ENCODE data around the gene RHCE. TPM values are rescaled to one million over a fixed set of nuclear protein-coding genes. Genes with fewer than 3 reads are reported as not detected.

The RHCE gene
- total and polyA plus RNA-seq, 2 of the 8 experiments (the other 6 are each of a cell fraction or from before 2014, with no cell fraction given): 0.23 to 0.50 TPM

- TF ChIP-seq FOSL1 (IDR thresholded peaks at IDR 0.05; ENCODE audit: insufficient read depth, low read depth, low read length) (no peak), POU5F1 (IDR thresholded peaks at IDR 0.05; ENCODE audit: low read depth, low read length) (no peak), ATF3 (IDR thresholded peaks at IDR 0.05; ENCODE audit: insufficient read depth, low read depth, low read length) (no peak), EGR1 (IDR thresholded peaks at IDR 0.05; ENCODE audit: borderline replicate concordance, low read depth, low read length) (no peak), EZH2 (IDR thresholded peaks at IDR 0.05; ENCODE audit: low read depth, low read length, severe bottlenecking) (no peak)
- H3K9ac ChIP-seq (replicated peaks in 1 of 4; ENCODE audit: extremely low read depth in 1 of 4, low read depth in 3 of 4, low read length in 3 of 4): no peak overlapping the region
Measured at GRCh38 chr1:25461849-25462248, 41.2 kb upstream of the RHCE start.

More at GRCh38 chr1:25461849-25462248, 41.2 kb upstream of the RHCE start:
- H3K23ac ChIP-seq (ENCODE audit: insufficient read length): no peak overlapping the region
- no peaks in the 10 kb centered on the region for H3K9me3 ChIP-seq (ENCODE audit: insufficient read depth in 2 of 2, low read depth in 1 of 2, low read length in 1 of 2)
- no peak overlapping the region for H2BK120ac ChIP-seq (replicated peaks; ENCODE audit: low read depth, low read length)
- no peak overlapping the region for H3K27ac ChIP-seq (ENCODE audit: low read depth, low read length)
- no peak overlapping the region for H3K56ac ChIP-seq (replicated peaks; ENCODE audit: insufficient read length, low read depth, low read length)
- no peak overlapping the region for H4K8ac ChIP-seq (ENCODE audit: extremely low read depth, insufficient read depth, low read length)
- no peak overlapping the region for H2BK5ac ChIP-seq (ENCODE audit: low read depth, low read length)
- no peaks in the 10 kb centered on the region for H3K23me2 ChIP-seq (ENCODE audit: low read depth, low read length)
- no peak overlapping the region for H3K4me3 ChIP-seq (ENCODE audit: extremely low read depth in 1 of 4, insufficient read depth in 2 of 4, low read depth in 3 of 4, low read length in 4 of 4)
- H3K14ac ChIP-seq (ENCODE audit: insufficient read length): no peak overlapping the region
- H4K5ac ChIP-seq (ENCODE audit: insufficient read length, low read depth, low read length): no peak overlapping the region
- no peak overlapping the region for H2BK12ac ChIP-seq (ENCODE audit: low read depth, low read length)
- no peaks in the 10 kb centered on the region for H3K79me1 ChIP-seq (ENCODE audit: low read depth, low read length)
- H3K4me2 ChIP-seq (ENCODE audit: insufficient read depth in 1 of 2, low read depth in 2 of 2, low read length in 2 of 2): no peak overlapping the region
- ChIA-PET POLR2A (ENCODE audit: partially characterized antibody) (no interaction called here), CTCF (ENCODE audit: partially characterized antibody) (no interaction called here)
- H3K18ac ChIP-seq (ENCODE audit: extremely low read depth, low read length): no peak overlapping the region
- FAIRE-seq (no peak), DNase-seq (ENCODE audit: low read depth in 1 of 2, low spot score in 2 of 2) (no peak)
- H2BK15ac ChIP-seq (ENCODE audit: low read length): no peak overlapping the region
- no peak overlapping the region for H2AK5ac ChIP-seq (ENCODE audit: low read depth, low read length)
- H4K91ac ChIP-seq (replicated peaks; ENCODE audit: insufficient read length, low read length): no peak overlapping the region
- no peaks in the 10 kb centered on the region for H3K4me1 ChIP-seq (replicated peaks in 1 of 4; ENCODE audit: control insufficient read depth in 3 of 4, insufficient read depth in 4 of 4, low read length in 3 of 4)
- 86% methylated on average over 2 of the region's 2 CpGs; no CpG with 5 or more reads in 1 of the 2 experiments for WGBS, 2 experiments (ENCODE audit: extremely low coverage in 1 of 2, insufficient coverage in 1 of 2, insufficient read length in 1 of 2, insufficient replicate concordance in 2 of 2, low coverage in 1 of 2, low lambda C conversion rate in 2 of 2, missing lambda C conversion rate in 1 of 2)
- H3K79me2 ChIP-seq (ENCODE audit: control insufficient read depth in 1 of 2, insufficient read depth in 2 of 2, low read length in 2 of 2): no peaks in the 10 kb centered on the region
- no peaks in the 10 kb centered on the region for H3K27me3 ChIP-seq (replicated peaks in 1 of 4; ENCODE audit: control insufficient read depth in 3 of 4, extremely low read depth in 1 of 4, insufficient read depth in 3 of 4, low read length in 3 of 4)
- H3K36me3 ChIP-seq (ENCODE audit: control insufficient read depth in 2 of 4, insufficient read depth in 4 of 4, low read length in 3 of 4): peaks cover 0 to 11% (median 5%) of the 10 kb centered on the region in 4 experiments; a peak in 4 of 8 replicates
- H2BK20ac ChIP-seq (ENCODE audit: low read length): no peak overlapping the region
- H2AFZ ChIP-seq (ENCODE audit: low read length): no peak overlapping the region
- peaks cover 0 to 5% of the 10 kb centered on the region in 2 experiments for H4K20me1 ChIP-seq (replicated peaks in 1 of 2; ENCODE audit: control insufficient read depth in 1 of 2, insufficient read depth in 2 of 2, low read length in 2 of 2)
- H3K4ac ChIP-seq (replicated peaks; ENCODE audit: insufficient read length, low read depth, low read length): no peak overlapping the region

All from H1 (cell line).